AG04449 (cell line): ENCODE measurements around the gene PREP.

Source experiments
- CTCF ChIA-PET: fragments of 350-600 bp; formaldehyde crosslinking; extraction: SDS; loops from one replicate; lab custom pipeline; 2021; ENCODE audit warnings: antibody characterized with exemption; lab: Yijun Ruan, JAX
- POLR2A ChIA-PET: fragments of 400-600, 350-600 bp; formaldehyde crosslinking; extraction: SDS; loops from one replicate; lab custom pipeline; 2020; ENCODE audit warnings: antibody characterized with exemption, inconsistent platforms; lab: Yijun Ruan, JAX
- DNase-seq: peaks from one replicate; pipeline ENCODE4 v3.0.0-alpha.2; 2010; ENCODE audit warnings: low read depth, low spot score
- H3K4me3 ChIP-seq: 2 replicates; pipeline ENCODE4 v1.5.1; 2011; ENCODE audit warnings: low read depth, mild to moderate bottlenecking, control low read depth, low read length
- CTCF ChIP-seq: IDR thresholded peaks from one replicate; pipeline ENCODE4 v1.5.1; 2011; ENCODE audit warnings: mild to moderate bottlenecking, moderate library complexity, low read length, control low read depth, inconsistent platforms; ENCODE audit not compliant: insufficient read depth; ENCODE audit errors: missing control alignments

Gene PREP

GRCh38 chr6:105263685-105264610 lies 138.9 kb downstream of the PREP start:
- POLR2A ChIA-PET: no interaction called here
- DNase-seq: no peak
- TF ChIP-seq CTCF: no peak
- CTCF ChIA-PET: interaction anchor here (1.0 kb wide), 1 partner anchor 176 kb away, joined by 3 read pairs; no protein-coding TSS in a partner anchor
- no peak overlapping the region for H3K4me3 ChIP-seq

DNA sequence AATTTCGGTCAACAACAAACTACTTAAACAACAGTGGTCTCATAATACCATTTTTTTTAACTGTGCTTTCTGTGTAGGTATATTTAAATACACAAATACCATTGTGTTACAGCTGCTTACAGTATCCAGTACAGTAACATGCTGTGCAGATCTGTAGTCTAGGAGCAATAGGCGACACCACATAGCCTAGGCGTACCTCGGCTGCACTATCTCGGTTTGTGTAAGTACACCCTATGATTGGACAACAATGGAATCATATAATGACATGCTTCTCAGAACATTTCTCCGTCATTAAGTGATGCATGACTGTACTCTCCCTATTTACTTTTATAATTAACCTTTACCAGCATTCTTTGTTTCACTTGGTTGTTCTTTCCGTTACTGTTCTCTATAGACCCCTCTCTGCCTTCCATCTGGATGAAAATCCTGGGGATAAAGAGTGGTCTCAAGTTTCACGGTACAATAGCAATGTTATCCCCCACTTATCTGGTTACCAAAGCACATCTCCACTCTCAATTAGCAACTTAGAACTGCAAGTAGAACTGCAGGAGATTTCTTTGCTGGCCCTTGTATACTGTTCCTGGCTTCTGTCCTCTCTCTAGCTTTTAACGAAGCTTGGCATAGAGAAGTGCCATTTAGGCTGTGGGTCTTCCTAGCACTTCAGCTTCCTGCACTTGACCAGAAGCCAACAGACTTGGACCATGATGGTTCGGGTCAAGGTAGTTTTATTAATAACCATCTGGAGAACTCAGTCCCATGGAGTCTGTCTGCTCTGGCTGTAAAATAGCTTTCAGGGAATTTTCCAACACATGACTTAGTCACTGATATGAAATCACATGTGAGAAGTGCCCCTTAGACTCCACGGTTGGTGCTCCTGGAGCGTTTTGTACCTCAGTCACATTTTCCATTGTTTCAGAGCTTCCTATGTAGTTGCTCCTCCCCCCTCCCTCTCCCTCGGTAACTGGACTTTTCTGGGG lies 142.7 kb downstream of the PREP start:
- ChIA-PET POLR2A (no interaction called here), CTCF (no interaction called here)
- H3K4me3 ChIP-seq: no peak overlapping the region
- no peak for DNase-seq
- TF ChIP-seq CTCF: no peak

GRCh38 chr6:105258816-105259215 lies 144.1 kb downstream of the PREP start:
- H3K4me3 ChIP-seq: no peak overlapping the region
- CTCF ChIA-PET: no interaction called here
- no peak for TF ChIP-seq CTCF
- DNase-seq: no peak
- POLR2A ChIA-PET: no interaction called here

- ChIA-PET CTCF (interaction anchor here (1.0 kb wide), 1 partner anchor 23 kb away, joined by 3 read pairs; no protein-coding TSS in a partner anchor), POLR2A (no interaction called here)
- no peak overlapping the region for H3K4me3 ChIP-seq
- DNase-seq: no peak
- no peak for TF ChIP-seq CTCF
Observed at GRCh38 chr6:105257340-105257739, 145.5 kb downstream of the PREP start.

- no peak for DNase-seq
- H3K4me3 ChIP-seq: no peak overlapping the region
- ChIA-PET POLR2A (no interaction called here), CTCF (interaction anchor here (1.0 kb wide), 1 partner anchor 24 kb away, joined by 3 read pairs; no protein-coding TSS in a partner anchor)
- no peak for TF ChIP-seq CTCF
Observed at GRCh38 chr6:105256619-105257018, 146.3 kb downstream of the PREP start.
